A549 (cell line): ENCODE data around the gene SHMT2. TPM values are rescaled to one million over a fixed set of nuclear protein-coding genes. Genes with fewer than 3 reads are reported as not detected.

Source experiments
- ATAC-seq, 2 experiments: fragments of 200-7000 bp in 1 of 2; fragments of >200 bp in 1 of 2; cut with Nextera tagmentation in 1 of 2; cut with Tn5 transposase in 1 of 2; 3 replicates each; pipeline versions ENCODE4 v1.8.0 to v1.9.1; 2018 to 2020; ENCODE audit warnings: mild to moderate bottlenecking in 1 of 2, moderate library complexity in 1 of 2
- CTCF ChIA-PET: fragments of 300-600 bp; sonication (Branson Sonifier 250); formaldehyde crosslinking; extraction: SDS; loops from one replicate; lab custom pipeline; 2021; ENCODE audit warnings: antibody characterized with exemption, inconsistent platforms; lab: Yijun Ruan, JAX
- POLR2A ChIA-PET: fragments of 350-600 bp; formaldehyde crosslinking; extraction: SDS; loops from one replicate; lab custom pipeline; 2021; ENCODE audit warnings: antibody characterized with exemption, inconsistent platforms; lab: Yijun Ruan, JAX
- DNase-seq, 2 experiments: peaks; one replicate each; pipeline versions ENCODE4 v3.0.0 to v3.0.0-alpha.2; 2011 to 2016; ENCODE audit warnings: low read depth in 1 of 2, low spot score in 1 of 2
- FAIRE-seq: peaks from 2 replicates; lab custom pipeline; 2011; peaks lifted over from hg19 to GRCh38; lab: Jason Lieb, UNC
- H3K27ac ChIP-seq, 2 experiments: fragments of >200 bp; sonication (Bioruptor Twin); formaldehyde crosslinking; 3 replicates each; pipeline ENCODE4 v1.5.1; 2016 to 2017
- H3K4me1 ChIP-seq: fragments of >200 bp; sonication (Bioruptor Twin); formaldehyde crosslinking; 3 replicates; pipeline ENCODE4 v1.6.1; 2016
- H3K4me2 ChIP-seq: fragments of >200 bp; sonication (Bioruptor Twin); formaldehyde crosslinking; 3 replicates; pipeline ENCODE4 v1.6.1; 2016
- H3K4me3 ChIP-seq: fragments of >200 bp; sonication (Bioruptor Twin); formaldehyde crosslinking; 3 replicates; pipeline ENCODE4 v1.5.1; 2016
- H3K9me3 ChIP-seq: fragments of >200 bp; sonication (Bioruptor Twin); formaldehyde crosslinking; 3 replicates; pipeline ENCODE4 v1.6.1; 2016
- ATOH8 ChIP-seq: fragments of 250-450 bp; sonication (Bioruptor Pico); IDR thresholded peaks from 2 replicates; pipeline ENCODE4 v1.5.0; 2020; ENCODE audit warnings: low read depth, mild to moderate bottlenecking, moderate library complexity
- BHLHE40 ChIP-seq: IDR thresholded peaks from 2 replicates; pipeline ENCODE4 v1.6.1; 2012; ENCODE audit warnings: low read depth, low read length, inconsistent platforms
- CBX8 ChIP-seq: fragments of 200-600 bp; sonication (generic); IDR thresholded peaks from 2 replicates; pipeline ENCODE4 v1.6.1; 2016
- CEBPB ChIP-seq, 2 experiments: fragments of >200 bp in 1 of 2; sonication (Bioruptor Twin) in 1 of 2; formaldehyde crosslinking in 1 of 2; IDR thresholded peaks; 2 replicates each; pipeline ENCODE4 v1.6.1; 2012 to 2016
- CTCF ChIP-seq: fragments of >200 bp; sonication (Bioruptor Twin); formaldehyde crosslinking; IDR thresholded peaks from 3 replicates; pipeline ENCODE4 v1.5.1; 2016
- EHMT2 ChIP-seq: fragments of 200-600 bp; sonication (generic); IDR thresholded peaks from 2 replicates; pipeline ENCODE4 v1.6.1; 2016; ENCODE audit warnings: antibody characterized with exemption, low read depth, mild to moderate bottlenecking, moderate library complexity
- EP300 ChIP-seq, 2 experiments: fragments of >200 bp; sonication (Bioruptor Twin); formaldehyde crosslinking; IDR thresholded peaks; 2 replicates in 1 of 2; 3 replicates in 1 of 2; pipeline ENCODE4 v1.6.1; 2016 to 2017
- ESRRA ChIP-seq: fragments of 150-350 bp; IDR thresholded peaks from 2 replicates; pipeline ENCODE4 v1.6.1; 2014; ENCODE audit warnings: mild to moderate bottlenecking, low read length, borderline replicate concordance
- FOSL2 ChIP-seq, 2 experiments: fragments of 450-650 bp in 1 of 2; fragments of >200 bp in 1 of 2; sonication (Bioruptor Twin) in 1 of 2; formaldehyde crosslinking; IDR thresholded peaks; 2 replicates each; pipeline versions ENCODE4 v1.5.0 to v1.6.1; 2016 to 2020; ENCODE audit warnings: mild to moderate bottlenecking in 1 of 2, moderate library complexity in 1 of 2
- FOXS1 ChIP-seq: fragments of 250-450 bp; sonication (Bioruptor Pico); IDR thresholded peaks from 2 replicates; pipeline ENCODE4 v1.5.0; 2020; ENCODE audit warnings: mild to moderate bottlenecking, moderate library complexity
- HDAC2 ChIP-seq: fragments of 200-600 bp; sonication (generic); IDR thresholded peaks from 2 replicates; pipeline ENCODE4 v1.6.1; 2016
- HES2 ChIP-seq: fragments of >200 bp; sonication (Bioruptor Twin); formaldehyde crosslinking; IDR thresholded peaks from 2 replicates; pipeline ENCODE4 v1.6.1; 2016
- JUN ChIP-seq, 2 experiments: fragments of >200 bp; sonication (Bioruptor Twin); formaldehyde crosslinking; IDR thresholded peaks; 2 replicates in 1 of 2; 3 replicates in 1 of 2; pipeline ENCODE4 v1.6.1; 2016 to 2017
- NFE2L2 ChIP-seq: fragments of 150-350 bp; conservative IDR thresholded peaks from 2 replicates; pipeline ENCODE4 v1.6.1; 2014; ENCODE audit warnings: low read length
- PBX3 ChIP-seq: IDR thresholded peaks from 2 replicates; pipeline ENCODE4 v1.6.1; 2012
- PHF8 ChIP-seq: fragments of 200-600 bp; sonication (generic); IDR thresholded peaks from 2 replicates; pipeline ENCODE4 v1.6.1; 2016; ENCODE audit warnings: low read depth, mild to moderate bottlenecking, antibody characterized with exemption, moderate library complexity, borderline replicate concordance
- POLR2AphosphoS2 ChIP-seq: conservative IDR thresholded peaks from 2 replicates; pipeline ENCODE4 v1.6.1; 2012; ENCODE audit warnings: low read length, improper control_type of control experiment, inconsistent platforms
- RCOR1 ChIP-seq: fragments of 150-350 bp; IDR thresholded peaks from 2 replicates; pipeline ENCODE4 v1.6.1; 2014; ENCODE audit warnings: antibody characterized with exemption, low read length, low read depth
- SMC3 ChIP-seq: fragments of >200 bp; sonication (Bioruptor Twin); formaldehyde crosslinking; IDR thresholded peaks from 3 replicates; pipeline ENCODE4 v1.6.1; 2018; ENCODE audit warnings: inconsistent platforms
- TP53 ChIP-seq: fragments of 250-450 bp; sonication (Bioruptor Pico); IDR thresholded peaks from 2 replicates; pipeline ENCODE4 v1.5.0; 2021; ENCODE audit warnings: mild to moderate bottlenecking, moderate library complexity
- USF2 ChIP-seq: fragments of 450-650 bp; IDR thresholded peaks from 2 replicates; pipeline ENCODE4 v1.6.1; 2014; ENCODE audit warnings: antibody characterized with exemption
- ZNF302 ChIP-seq: fragments of 250-450 bp; sonication (Bioruptor Pico); IDR thresholded peaks from 2 replicates; pipeline ENCODE4 v1.9.0; 2021; ENCODE audit warnings: inconsistent platforms, mild to moderate bottlenecking, moderate library complexity
- WGBS: methylation state at CpG from one replicate; pipeline ENCODE4 v1.1.6; 2017; ENCODE audit errors: missing lambda C conversion rate; 5-methylcytosine and 5-hydroxymethylcytosine counted together
- polyA plus RNA-seq, 4 experiments: library from polyadenylated mRNA; depleted of rRNA in 3 of 4; stranded (reverse); fragments of >200 nt; fragmentation: RNase III in 1 of 4; extraction: RNeasy Plus Mini Kit Qiagen cat#74134 plus additional on column Dnase treatment in 1 of 4; gene quantifications; 2 replicates in 3 of 4; 3 replicates in 1 of 4; pipeline ENCODE4 v1.2.3, GENCODE V29; 2011 to 2017

Gene SHMT2
- polyA plus RNA-seq, 2 of the 4 experiments (the other 2 are of a cell fraction), result 113 to 156 TPM

- POLR2A ChIA-PET, result no interaction called here
- ATAC-seq (no peak), DNase-seq (no peak), FAIRE-seq (no peak)
- Histone ChIP-seq H3K4me3 (no peak overlapping the region), H3K9me3 (no peaks in the 10 kb centered on the region), H3K4me1 (peaks cover 13% of the 10 kb centered on the region; the same call in 2 of the 3 replicates), H3K27ac (no peak overlapping the region), H3K4me2 (no peak overlapping the region)
- TF ChIP-seq JUN (IDR thresholded peaks at IDR 0.05), result no peak
- no peak for TF ChIP-seq CBX8
- TF ChIP-seq PHF8, result no peak
- no peak for TF ChIP-seq ZNF302 (CRISPR knock-in tag)
- TF ChIP-seq CTCF, result no peak
- no peak for TF ChIP-seq FOXS1
- TF ChIP-seq SMC3, result no peak
- TF ChIP-seq FOSL2 (IDR thresholded peaks at IDR 0.05), result no peak
- TF ChIP-seq FOSL2 (CRISPR knock-in tag; IDR thresholded peaks at IDR 0.05), result no peak
- no peak for TF ChIP-seq BHLHE40
- TF ChIP-seq HES2, result no peak
- TF ChIP-seq ESRRA, result no peak
- WGBS, result 75% methylated on average over 1 of the region's 1 CpG
- CTCF ChIA-PET, result interaction anchor here (11.3 kb wide), 1 partner anchor 21 kb away, joined by 233 read pairs; a partner anchor contains a TSS
These were observed 8.7 kb upstream of the SHMT2 start for GRCh38 chr12:57220770-57221168.

- TF ChIP-seq HDAC2 (no peak), TP53 (CRISPR knock-in tag) (no peak), EHMT2 (no peak), FOSL2 (IDR thresholded peaks at IDR 0.05) (no peak), FOSL2 (CRISPR knock-in tag; IDR thresholded peaks at IDR 0.05) (no peak), CBX8 (no peak), ATOH8 (CRISPR knock-in tag) (no peak), USF2 (no peak), CEBPB (IDR thresholded peaks at IDR 0.05) (no peak), JUN (IDR thresholded peaks at IDR 0.05) (no peak), POLR2AphosphoS2 (no peak), RCOR1 (no peak), PBX3 (no peak), HES2 (no peak), EP300 (IDR thresholded peaks at IDR 0.05) (no peak), NFE2L2 (no peak)
- Histone ChIP-seq H3K4me2 (no peak overlapping the region), H3K27ac (no peak overlapping the region), H3K9me3 (no peaks in the 10 kb centered on the region), H3K4me3 (no peak overlapping the region), H3K4me1 (peaks cover 7% of the 10 kb centered on the region; the same call in 2 of the 3 replicates)
- DNase-seq, result no peak
- POLR2A ChIA-PET, result interaction anchor here (1.0 kb wide), 1 partner anchor 18 kb away, joined by 3 read pairs; no protein-coding TSS in a partner anchor
- no peak for ATAC-seq
- CTCF ChIA-PET, result interaction anchor here (11.3 kb wide), 1 partner anchor 20 kb away, joined by 233 read pairs; a partner anchor contains a TSS
- WGBS, result 71% methylated on average over 18 of the region's 24 CpGs
- FAIRE-seq, result no peak
These were observed 8.2 kb upstream of the SHMT2 start for GRCh38 chr12:57221169-57221917.
